Measurements from ENCODE around the gene ARHGAP42.

GRCh38 chr11:100949443-100949842 lies 262.4 kb downstream of the ARHGAP42 start:
- TF ChIP-seq POLR2AphosphoS5 (IDR thresholded peaks at IDR 0.05) = no peak
- no peak for TF ChIP-seq EP300 (IDR thresholded peaks at IDR 0.05)
- no peak for TF ChIP-seq CTCF (IDR thresholded peaks at IDR 0.05)
- TF ChIP-seq POLR2A (IDR thresholded peaks at IDR 0.05; ENCODE audit: low read depth) = no peak
